ENCODE results near the gene PASD1.

Gene PASD1

DNA sequence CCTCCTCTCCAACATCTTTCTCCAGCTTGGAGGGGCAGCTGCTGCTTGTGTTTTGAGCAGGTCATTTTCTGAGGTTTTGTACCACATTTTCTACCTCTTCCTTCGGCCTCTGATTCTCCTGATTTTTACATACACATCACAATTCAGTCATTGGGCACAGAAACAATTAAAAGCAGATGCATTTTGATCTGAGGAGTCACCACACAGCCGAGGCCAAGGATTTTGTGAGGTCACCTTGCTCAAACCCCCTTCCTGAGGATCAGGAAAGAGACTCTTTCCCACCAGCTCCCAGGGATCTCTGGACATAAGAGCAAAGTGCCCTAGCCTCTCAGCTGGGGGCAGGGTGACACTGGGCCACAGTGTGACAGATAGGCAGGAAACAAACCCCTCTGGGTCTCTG lies 147.0 kb downstream of the PASD1 start:
- Histone ChIP-seq H3K27ac (ENCODE audit: extremely low read depth, low read depth, low read length) (no peak overlapping the region), H3K4me1 (ENCODE audit: control insufficient read depth, insufficient read depth, low read length) (no peaks in the 10 kb centered on the region), H3K9me3 (ENCODE audit: control insufficient read depth, insufficient read depth, low read depth, low read length) (no peaks in the 10 kb centered on the region), H3K36me3 (ENCODE audit: control insufficient read depth in 2 of 2, insufficient read depth in 1 of 2, low read length in 2 of 2) (no peaks in the 10 kb centered on the region), H3K4me3 (ENCODE audit: low read depth, low read length) (no peak overlapping the region)
- CTCF ChIA-PET, result interaction anchor here (0.6 kb wide), 1 partner anchor 100 kb away, joined by 5 read pairs; no protein-coding TSS in a partner anchor
- TF ChIP-seq PRDM10 (tag by site-specific recombination; IDR thresholded peaks at IDR 0.05) (no peak), ZNF292 (tag by site-specific recombination; IDR thresholded peaks at IDR 0.05; ENCODE audit: borderline replicate concordance, low read depth) (no peak), ZNF426 (tag by site-specific recombination; IDR thresholded peaks at IDR 0.05) (no peak), OVOL3 (tag by site-specific recombination; IDR thresholded peaks at IDR 0.05) (no peak), ZNF521 (tag by site-specific recombination; IDR thresholded peaks at IDR 0.05) (no peak), KLF16 (tag by site-specific recombination; IDR thresholded peaks at IDR 0.05) (no peak), ZNF274 (IDR thresholded peaks at IDR 0.05; ENCODE audit: low read length) (no peak), ZNF274 (tag by site-specific recombination; IDR thresholded peaks at IDR 0.05; ENCODE audit: borderline replicate concordance) (no peak), HOXC10 (CRISPR knock-in tag; IDR thresholded peaks at IDR 0.05) (no peak), ZNF416 (tag by site-specific recombination; IDR thresholded peaks at IDR 0.05) (no peak), ZNF19 (tag by site-specific recombination; IDR thresholded peaks at IDR 0.05; ENCODE audit: low read depth) (no peak), MYNN (tag by site-specific recombination; IDR thresholded peaks at IDR 0.05; ENCODE audit: borderline replicate concordance) (no peak), ZNF157 (tag by site-specific recombination; IDR thresholded peaks at IDR 0.05) (no peak), ZNF623 (tag by site-specific recombination; IDR thresholded peaks at IDR 0.05) (no peak), ZNF701 (tag by site-specific recombination; IDR thresholded peaks at IDR 0.05) (no peak), ZNF266 (tag by site-specific recombination; IDR thresholded peaks at IDR 0.05; ENCODE audit: low read depth) (no peak), ZNF514 (tag by site-specific recombination; IDR thresholded peaks at IDR 0.05) (no peak), ZNF18 (tag by site-specific recombination; IDR thresholded peaks at IDR 0.05) (no peak), ZNF76 (tag by site-specific recombination; IDR thresholded peaks at IDR 0.05; ENCODE audit: borderline replicate concordance, low read depth) (no peak)
- TF ChIP-seq, protein P1, sequence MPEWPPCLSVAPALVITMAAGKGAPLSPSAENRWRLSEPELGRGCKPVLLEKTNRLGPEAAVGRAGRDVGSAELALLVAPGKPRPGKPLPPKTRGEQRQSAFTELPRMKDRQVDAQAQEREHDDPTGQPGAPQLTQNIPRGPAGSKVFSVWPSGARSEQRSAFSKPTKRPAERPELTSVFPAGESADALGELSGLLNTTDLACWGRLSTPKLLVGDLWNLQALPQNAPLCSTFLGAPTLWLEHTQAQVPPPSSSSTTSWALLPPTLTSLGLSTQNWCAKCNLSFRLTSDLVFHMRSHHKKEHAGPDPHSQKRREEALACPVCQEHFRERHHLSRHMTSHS (tag by site-specific recombination; IDR thresholded peaks at IDR 0.05), result no peak
- TF ChIP-seq, protein P2, sequence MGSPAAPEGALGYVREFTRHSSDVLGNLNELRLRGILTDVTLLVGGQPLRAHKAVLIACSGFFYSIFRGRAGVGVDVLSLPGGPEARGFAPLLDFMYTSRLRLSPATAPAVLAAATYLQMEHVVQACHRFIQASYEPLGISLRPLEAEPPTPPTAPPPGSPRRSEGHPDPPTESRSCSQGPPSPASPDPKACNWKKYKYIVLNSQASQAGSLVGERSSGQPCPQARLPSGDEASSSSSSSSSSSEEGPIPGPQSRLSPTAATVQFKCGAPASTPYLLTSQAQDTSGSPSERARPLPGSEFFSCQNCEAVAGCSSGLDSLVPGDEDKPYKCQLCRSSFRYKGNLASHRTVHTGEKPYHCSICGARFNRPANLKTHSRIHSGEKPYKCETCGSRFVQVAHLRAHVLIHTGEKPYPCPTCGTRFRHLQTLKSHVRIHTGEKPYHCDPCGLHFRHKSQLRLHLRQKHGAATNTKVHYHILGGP (tag by site-specific recombination; IDR thresholded peaks at IDR 0.05), result no peak
- POLR2A ChIA-PET, result no interaction called here

Data from HEK293 (cell line).